Omental fat pad (tissue), 4 donors: Measurements from ENCODE around the gene ASCC2. TPM values are rescaled to one million over a fixed set of nuclear protein-coding genes. Genes with fewer than 3 reads are reported as not detected.

Experiments used
- ATAC-seq: fragments of 150-250 bp; one replicate; pipeline ENCODE4 v1.9.1; 2016; ENCODE audit warnings: mild to moderate bottlenecking, moderate library complexity; ENCODE audit not compliant: low FRiP score
- DNase-seq: peaks from one replicate; pipeline ENCODE4 v3.0.0-alpha.2; 2019; ENCODE audit warnings: low spot score
- total RNA-seq, 4 donors: library from RNA; depleted of rRNA; stranded (reverse); fragments of >200 nt; gene quantifications; one replicate each; pipeline ENCODE4 v1.1.0, GENCODE V29; 2016
- TF ChIP-seq, protein P1 (sequence below), 3 donors: fragments of 450-650 bp; IDR thresholded peaks; one replicate each; pipeline ENCODE4 v1.5.1; 2016 to 2017; ENCODE audit warnings: antibody characterized with exemption in 3 of 3, mild to moderate bottlenecking in 3 of 3, moderate library complexity in 2 of 3

ASCC2 gene
- total RNA-seq, 4 donors from 2014 or later = 35.4 to 65.2 (median 51.8) TPM

DNA sequence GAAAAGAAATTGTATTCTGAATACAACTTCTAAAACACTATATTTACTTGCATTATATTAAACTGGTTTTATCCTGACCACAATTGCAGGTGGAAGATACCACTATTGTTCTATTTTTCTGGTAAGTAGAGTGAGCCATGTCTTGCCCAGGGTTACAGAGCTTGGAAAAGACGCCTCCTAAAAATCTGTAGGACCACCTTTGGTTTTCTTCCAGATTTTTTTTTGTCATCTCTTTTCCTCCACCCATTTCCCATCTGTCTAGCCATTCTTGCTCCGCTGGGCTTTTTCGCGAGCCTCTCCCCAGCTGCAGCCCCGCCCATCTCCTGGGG lies 44.6 kb upstream of the ASCC2 start:
- TF ChIP-seq, protein P1, sequence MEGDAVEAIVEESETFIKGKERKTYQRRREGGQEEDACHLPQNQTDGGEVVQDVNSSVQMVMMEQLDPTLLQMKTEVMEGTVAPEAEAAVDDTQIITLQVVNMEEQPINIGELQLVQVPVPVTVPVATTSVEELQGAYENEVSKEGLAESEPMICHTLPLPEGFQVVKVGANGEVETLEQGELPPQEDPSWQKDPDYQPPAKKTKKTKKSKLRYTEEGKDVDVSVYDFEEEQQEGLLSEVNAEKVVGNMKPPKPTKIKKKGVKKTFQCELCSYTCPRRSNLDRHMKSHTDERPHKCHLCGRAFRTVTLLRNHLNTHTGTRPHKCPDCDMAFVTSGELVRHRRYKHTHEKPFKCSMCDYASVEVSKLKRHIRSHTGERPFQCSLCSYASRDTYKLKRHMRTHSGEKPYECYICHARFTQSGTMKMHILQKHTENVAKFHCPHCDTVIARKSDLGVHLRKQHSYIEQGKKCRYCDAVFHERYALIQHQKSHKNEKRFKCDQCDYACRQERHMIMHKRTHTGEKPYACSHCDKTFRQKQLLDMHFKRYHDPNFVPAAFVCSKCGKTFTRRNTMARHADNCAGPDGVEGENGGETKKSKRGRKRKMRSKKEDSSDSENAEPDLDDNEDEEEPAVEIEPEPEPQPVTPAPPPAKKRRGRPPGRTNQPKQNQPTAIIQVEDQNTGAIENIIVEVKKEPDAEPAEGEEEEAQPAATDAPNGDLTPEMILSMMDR (IDR thresholded peaks at IDR 0.05) = no peak
- no peak for DNase-seq
- no peak for ATAC-seq

GRCh38 chr22:29879753-29880152 lies 41.7 kb upstream of the ASCC2 start:
- TF ChIP-seq, protein P1 (IDR thresholded peaks at IDR 0.05) = no peak
- no peak for DNase-seq
- no peak for ATAC-seq

DNA sequence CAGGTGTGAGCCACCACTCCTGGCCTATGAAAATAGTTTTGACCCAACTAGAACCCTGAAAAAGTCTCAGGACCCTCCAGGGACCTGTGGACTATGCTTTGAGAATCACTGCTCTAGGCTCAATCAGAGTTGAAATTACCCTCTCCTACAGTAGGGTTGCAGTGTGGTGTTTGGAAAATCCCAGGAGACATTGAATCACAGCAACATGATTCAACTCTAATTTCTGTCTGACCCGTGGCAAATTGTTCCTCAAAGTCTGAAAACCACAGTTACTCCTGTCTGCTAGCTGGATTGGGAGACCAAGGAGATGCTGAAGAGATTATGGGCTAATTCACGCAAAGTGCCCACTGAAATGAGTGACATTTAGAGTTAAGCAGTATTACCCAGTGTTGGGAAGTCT lies 39.5 kb upstream of the ASCC2 start:
- no peak for DNase-seq
- no peak for ATAC-seq
- TF ChIP-seq, protein P1 (IDR thresholded peaks at IDR 0.05) = no peak

- ATAC-seq = no peak
- DNase-seq = no peak
- TF ChIP-seq, protein P1 (IDR thresholded peaks at IDR 0.05) = no peak
Observed at GRCh38 chr22:29873943-29874342, 35.9 kb upstream of the ASCC2 start.

DNA sequence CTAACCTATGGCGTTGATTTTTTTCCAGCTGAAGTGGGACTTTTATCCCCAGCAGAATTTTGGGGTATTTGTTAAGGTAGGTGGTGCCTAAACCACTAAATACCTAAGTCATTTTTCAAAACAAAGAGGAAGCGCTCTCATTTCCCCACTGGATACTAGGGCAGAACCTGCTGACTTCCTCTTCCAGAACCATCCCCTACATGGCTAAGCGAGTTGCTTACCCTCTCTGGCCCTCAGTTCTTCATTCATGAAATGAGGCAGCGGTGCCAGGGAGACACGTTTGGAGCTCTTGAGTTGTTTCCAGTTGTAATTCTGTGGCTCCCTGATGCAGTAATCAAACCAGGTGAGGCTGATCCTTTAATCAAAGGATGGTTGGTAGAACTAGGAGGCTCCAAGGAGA lies 34.9 kb upstream of the ASCC2 start:
- TF ChIP-seq, protein P1 (IDR thresholded peaks at IDR 0.05) = no peak
- ATAC-seq (no peak), DNase-seq (no peak)

DNA sequence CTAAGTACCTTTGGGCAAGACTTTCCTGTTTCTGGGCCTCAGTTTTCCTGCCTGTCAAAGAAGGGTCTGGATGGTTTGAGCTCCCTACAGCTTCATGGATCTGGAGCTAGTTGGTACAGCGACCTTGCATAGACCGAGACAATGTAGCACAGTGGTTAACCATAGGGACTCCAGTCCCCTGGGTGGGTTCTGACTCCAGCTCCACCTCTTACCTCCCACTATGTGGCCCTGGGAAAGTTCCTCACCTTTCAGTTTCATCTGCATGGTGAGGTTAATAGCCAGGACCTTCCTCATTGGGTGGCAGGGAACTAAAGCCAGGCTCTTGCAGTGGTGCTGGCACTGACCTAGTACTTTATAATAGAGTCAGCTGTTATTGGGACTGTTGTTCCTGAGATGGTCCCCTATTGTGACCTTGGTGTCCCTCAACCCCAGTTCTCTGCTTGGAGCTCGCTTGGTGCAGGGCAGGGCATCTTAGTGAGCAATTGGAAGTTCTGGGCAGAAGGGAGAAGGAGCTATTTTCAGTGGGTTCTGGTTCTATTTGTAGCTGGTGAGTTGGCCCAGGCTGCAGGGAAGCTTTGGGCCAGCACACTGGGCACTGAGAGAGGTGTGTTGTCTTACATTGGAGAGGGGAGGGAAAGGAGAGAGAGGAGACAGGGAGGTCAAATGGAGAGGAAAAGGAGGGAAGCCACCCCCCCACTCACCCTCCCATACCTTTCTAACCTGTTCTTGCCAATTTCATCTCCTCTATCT lies 34.2 kb upstream of the ASCC2 start:
- ATAC-seq (no peak), DNase-seq (no peak)
- TF ChIP-seq, protein P1 (IDR thresholded peaks at IDR 0.05) = no peak

DNA sequence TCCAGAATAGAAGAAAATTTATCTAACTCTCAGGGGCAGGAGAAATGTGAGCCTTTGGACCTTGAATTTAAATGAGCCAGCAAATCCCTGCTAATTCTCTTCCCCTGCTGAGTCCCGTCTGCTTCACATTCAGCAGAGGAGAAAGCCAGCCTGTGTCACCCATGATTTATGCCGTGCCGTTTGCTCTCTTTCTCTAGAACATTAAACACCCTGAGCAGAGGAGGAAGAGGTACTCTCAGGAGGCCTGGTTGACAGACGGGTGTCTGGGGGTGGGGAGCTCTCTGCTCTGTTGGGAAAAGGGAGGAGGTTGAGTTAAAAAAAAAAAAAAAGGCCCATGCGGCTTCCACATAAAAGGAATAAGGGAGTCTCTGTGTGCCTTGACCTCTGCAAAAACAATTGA lies 33.6 kb upstream of the ASCC2 start:
- no peak for ATAC-seq
- TF ChIP-seq, protein P1 (IDR thresholded peaks at IDR 0.05) = no peak

More for the DNA sequence above, 33.6 kb upstream of the ASCC2 start:
- no peak for DNase-seq
